Transverse colon (tissue), 4 donors: ENCODE results near the gene C15orf61. TPM values are rescaled to one million over a fixed set of nuclear protein-coding genes. Genes with fewer than 3 reads are reported as not detected.
A peak's percentile ranks its signal among the peaks of the same experiment; 100 is the strongest.

Experiments
- DNase-seq: peaks from one replicate; pipeline ENCODE4 v3.0.0-alpha.2; 2019
- H3K27ac ChIP-seq, 4 donors: fragments of 200-600 bp; sonication (generic); 2 replicates each; pipeline ENCODE4 v1.5.1; 2016 to 2018; ENCODE audit warnings: inconsistent platforms in 4 of 4
- H3K27me3 ChIP-seq: fragments of 200-600 bp; sonication (generic); 2 replicates; pipeline ENCODE4 v1.5.1; 2017; ENCODE audit warnings: inconsistent platforms
- H3K36me3 ChIP-seq, 4 donors: fragments of 200-600 bp; sonication (generic); 2 replicates each; pipeline ENCODE4 v1.5.1; 2017 to 2019; ENCODE audit warnings: inconsistent platforms in 4 of 4
- H3K4me1 ChIP-seq, 4 donors: fragments of 200-600 bp; sonication (generic); 2 replicates each; pipeline ENCODE4 v1.5.1; 2017 to 2020; ENCODE audit warnings: inconsistent platforms in 4 of 4
- H3K4me3 ChIP-seq, 4 donors: fragments of 200-600 bp; sonication (generic); 1 replicate in 1 of 4; 2 replicates in 3 of 4; pipeline versions ENCODE4 v1.5.1 to v1.6.1; 2017 to 2019; ENCODE audit warnings: inconsistent platforms in 4 of 4
- H3K9me3 ChIP-seq, 2 donors: fragments of 200-600 bp; sonication (generic); 2 replicates each; pipeline ENCODE4 v1.5.1; 2017 to 2019; ENCODE audit warnings: inconsistent platforms in 2 of 2
- CTCF ChIP-seq, 5 experiments: fragments of 200-600 bp in 3 of 5; fragments of 450-650 bp in 2 of 5; sonication (generic) in 3 of 5; IDR thresholded peaks; 1 replicate in 2 of 5; 2 replicates in 3 of 5; pipeline ENCODE4 v1.5.1; 2016 to 2017; ENCODE audit warnings: antibody characterized with exemption in 5 of 5, inconsistent platforms in 3 of 5, mild to moderate bottlenecking in 2 of 5, moderate library complexity in 1 of 5
- EP300 ChIP-seq: sonication (generic); formaldehyde crosslinking; IDR thresholded peaks from one replicate; pipeline ENCODE4 v1.6.1; 2017; ENCODE audit warnings: antibody characterized with exemption, low read depth
- POLR2A ChIP-seq: fragments of 450-650 bp; IDR thresholded peaks from one replicate; pipeline ENCODE4 v1.6.1; 2016; ENCODE audit warnings: antibody characterized with exemption, mild to moderate bottlenecking, moderate library complexity
- POLR2AphosphoS5 ChIP-seq, 3 donors: sonication (generic); formaldehyde crosslinking; IDR thresholded peaks; one replicate each; pipeline ENCODE4 v1.6.1; 2016; ENCODE audit warnings: antibody characterized with exemption in 3 of 3
- WGBS, 2 donors: methylation state at CpG; one replicate each; pipeline ENCODE4 v1.1.5; 2018; ENCODE audit warnings: low coverage in 1 of 2; 5-methylcytosine and 5-hydroxymethylcytosine counted together
- in situ Hi-C, 4 donors: fragments of 200-750 bp; cut with MboI; loops; one replicate each; pipeline versions ENCODE4 v1.15.0 to v1.15.1; 2017; ENCODE audit warnings: low sequenced_read_pairs in 3 of 4, low pct_ligation_motif_present in 1 of 4, low pct_unique_long_range_greater_than_20kb in 1 of 4
- intact Hi-C: fragments of 100-400 bp; cut with DNase I; formaldehyde crosslinking; loops from one replicate; pipeline ENCODE4 v1.15.1; 2023; ENCODE audit warnings: low total_unique reads
- total RNA-seq, 4 donors: library from RNA; depleted of rRNA; stranded (reverse); fragments of >200 nt; gene quantifications; one replicate each; pipeline ENCODE4 v1.1.0, GENCODE V29; 2016

The C15orf61 gene
- 10 to 100 TPM in 2 of 4 donors, 1 to 10 TPM in 2; 4.0 to 22.4 (median 9.8) TPM for total RNA-seq

GRCh38 chr15:67521029-67521782 is at the start of gene C15orf61:
TSS of gene C15orf61 (plus strand) at chr15:67521131. CDS start at chr15:67521249, 118 bp downstream.
- DNase-seq: peak; percentile 93
- TF ChIP-seq EP300 (no peak), POLR2AphosphoS5 (IDR thresholded peaks at IDR 0.05) (peak; percentile 12 to 80 (median 73)), POLR2A (peak; percentile 74), CTCF (IDR thresholded peaks at IDR 0.05) (peak in 1 of 5 experiments; percentile 3)
- Histone ChIP-seq H3K36me3 (no peaks in the 10 kb centered on the region), H3K27me3 (no peaks in the 10 kb centered on the region), H3K4me3 (peak within 1 kb of the TSS; percentile 69 to 97 (median 74)), H3K27ac (peak within 1 kb of the TSS; percentile 96 to 100 (median 96)), H3K4me1 (peaks cover 8 to 26% (median 23%) of the 10 kb centered on the region in 4 donors), H3K9me3 (no peaks in the 10 kb centered on the region)
- intact Hi-C loops: loop anchor here (2.0 kb wide), 1 partner anchor 22 kb away; the partner anchor contains the start of gene MAP2K5
- in situ Hi-C loops: no loop called here
- WGBS, 2 donors: 0 to 1% methylated on average over 2 to 17 of the region's 94 CpGs

GRCh38 chr15:67472957-67473356 is 48.0 kb upstream of the C15orf61 start:
- Histone ChIP-seq H3K36me3 (no peaks in the 10 kb centered on the region), H3K4me1 (no peaks in the 10 kb centered on the region), H3K27me3 (no peaks in the 10 kb centered on the region), H3K27ac (no peak overlapping the region), H3K9me3 (no peaks in the 10 kb centered on the region), H3K4me3 (no peak overlapping the region)
- TF ChIP-seq POLR2A (no peak), EP300 (no peak), POLR2AphosphoS5 (IDR thresholded peaks at IDR 0.05) (no peak), CTCF (IDR thresholded peaks at IDR 0.05) (no peak)
- intact Hi-C loops: no loop called here
- in situ Hi-C loops: loop anchor here in 1 of 4 donors (25.0 kb wide), 1 partner anchor 339 kb away; no protein-coding TSS in a partner anchor
- no peak for DNase-seq
- WGBS, 2 donors: 88% methylated on average over 1 of the region's 1 CpG; no CpG with 5 or more reads in 1 of the 2 donors

- TF ChIP-seq EP300 (no peak), POLR2AphosphoS5 (IDR thresholded peaks at IDR 0.05) (no peak), POLR2A (no peak), CTCF (IDR thresholded peaks at IDR 0.05) (no peak)
- Histone ChIP-seq H3K27me3 (no peaks in the 10 kb centered on the region), H3K4me3 (no peak overlapping the region), H3K9me3 (no peaks in the 10 kb centered on the region), H3K4me1 (no peaks in the 10 kb centered on the region), H3K36me3 (no peaks in the 10 kb centered on the region), H3K27ac (no peak overlapping the region)
- in situ Hi-C loops: loop anchor here in 1 of 4 donors (25.0 kb wide), 1 partner anchor 338 kb away; no protein-coding TSS in a partner anchor
- no peak for DNase-seq
- 83 to 90% methylated on average over 4 to 5 of the region's 5 CpGs for WGBS, 2 donors
- intact Hi-C loops: no loop called here
Measured at GRCh38 chr15:67474405-67475110, 46.4 kb upstream of the C15orf61 start.

DNA sequence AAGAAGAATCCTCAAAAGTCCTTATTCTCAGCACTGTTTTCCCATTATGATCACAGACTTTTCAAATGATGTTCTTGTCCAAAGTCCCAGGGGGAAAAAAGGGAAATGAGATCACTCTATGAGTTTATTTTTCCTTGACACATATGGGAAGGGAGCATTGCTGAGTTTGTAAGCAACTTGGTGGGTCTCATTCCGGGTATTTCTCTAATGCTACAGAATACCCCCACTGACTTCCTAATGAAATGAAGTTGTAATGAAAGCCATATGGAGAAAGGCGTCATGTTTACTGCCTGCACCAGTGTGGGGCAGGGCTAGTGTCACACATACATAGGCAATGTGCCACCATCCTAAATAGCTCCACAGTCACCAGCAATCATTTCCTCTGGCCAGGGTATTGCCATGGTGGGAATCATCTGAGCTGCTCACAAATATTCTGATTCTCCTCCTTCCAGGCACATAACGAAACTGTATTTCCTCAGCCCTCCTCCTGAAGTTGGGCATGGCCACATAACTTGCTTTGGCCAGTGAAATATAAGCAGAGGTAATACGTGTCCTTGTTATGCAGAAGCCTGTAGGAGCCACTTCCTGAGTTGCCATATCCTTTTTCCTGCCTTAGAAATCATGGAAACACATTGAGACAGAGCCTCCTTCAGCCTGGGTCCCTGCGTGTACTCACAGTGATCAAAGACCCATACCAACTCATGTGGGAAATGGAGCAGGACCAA is 41.0 kb upstream of the C15orf61 start:
- no peak for DNase-seq
- in situ Hi-C loops (no loop called here), intact Hi-C loops (no loop called here)
- WGBS, 2 donors: 80 to 83% methylated on average over 2 to 5 of the region's 5 CpGs
- no peak overlapping the region for H3K4me3 ChIP-seq
- TF ChIP-seq EP300: no peak
- no peak for TF ChIP-seq CTCF (IDR thresholded peaks at IDR 0.05)
- no peak for TF ChIP-seq POLR2AphosphoS5 (IDR thresholded peaks at IDR 0.05)
- no peak for TF ChIP-seq POLR2A
- H3K27ac ChIP-seq: no peak overlapping the region
- no peaks in the 10 kb centered on the region for H3K9me3 ChIP-seq
- no peaks in the 10 kb centered on the region for H3K36me3 ChIP-seq
- H3K27me3 ChIP-seq: no peaks in the 10 kb centered on the region
- H3K4me1 ChIP-seq: no peaks in the 10 kb centered on the region
